IMR-90 (cell line): ENCODE results near the gene CLDN15. TPM values are rescaled to one million over a fixed set of nuclear protein-coding genes. Genes with fewer than 3 reads are reported as not detected.

Source experiments
- ATAC-seq: fragments of 200-7000 bp; cut with Tn5 transposase; 2 replicates; pipeline ENCODE4 v1.9.1; 2020; ENCODE audit warnings: low read depth, mild to moderate bottlenecking, moderate library complexity
- BruUV-seq: library from RNA; stranded (reverse); fragments of 400-500 nt; replicated peaks from 2 replicates; lab custom pipeline; 2021; lab: Mats Ljungman, UMichigan
- CTCF ChIA-PET: fragments of 300-600 bp; formaldehyde crosslinking; extraction: SDS; loops from one replicate; lab custom pipeline; 2021; ENCODE audit warnings: antibody characterized with exemption; lab: Yijun Ruan, JAX
- POLR2A ChIA-PET: fragments of 300-600 bp; sonication (Branson Sonifier 250); formaldehyde crosslinking; loops from one replicate; lab custom pipeline; 2022; ENCODE audit warnings: antibody characterized with exemption; ENCODE audit not compliant: unreplicated experiment; lab: Charles Lee
- DNase-seq: peaks from one replicate; pipeline ENCODE4 v3.0.0; 2013
- H2AFZ ChIP-seq: replicated peaks from 2 replicates; pipeline ENCODE3; 2013; ENCODE audit warnings: low read length, mild to moderate bottlenecking; ENCODE audit not compliant: poor library complexity
- H2AK5ac ChIP-seq: 2 replicates; pipeline ENCODE4 v1.6.1; 2013; ENCODE audit warnings: low read depth, low read length, inconsistent platforms
- H2AK9ac ChIP-seq: replicated peaks from 2 replicates; pipeline ENCODE3; 2013; ENCODE audit warnings: mild to moderate bottlenecking, low read depth, low read length, moderate library complexity; ENCODE audit not compliant: poor library complexity
- H2BK120ac ChIP-seq: 2 replicates; pipeline ENCODE4 v1.6.1; 2013; ENCODE audit warnings: low read depth, low read length, inconsistent platforms
- H2BK15ac ChIP-seq: 3 replicates; pipeline ENCODE4 v1.6.1; 2013; ENCODE audit warnings: low read depth, low read length, inconsistent platforms
- H2BK20ac ChIP-seq: 2 replicates; pipeline ENCODE4 v1.6.1; 2013; ENCODE audit warnings: low read depth, mild to moderate bottlenecking, inconsistent platforms, low read length, moderate library complexity
- H2BK5ac ChIP-seq: 2 replicates; pipeline ENCODE4 v1.6.1; 2013; ENCODE audit warnings: mild to moderate bottlenecking, low read depth, low read length, inconsistent platforms; ENCODE audit not compliant: poor library complexity, severe bottlenecking
- H3K14ac ChIP-seq: replicated peaks from 2 replicates; pipeline ENCODE4 v1.6.1; 2013; ENCODE audit warnings: low read depth, low read length, inconsistent platforms
- H3K18ac ChIP-seq: 2 replicates; pipeline ENCODE4 v1.6.1; 2013; ENCODE audit warnings: low read depth, low read length, control low read depth
- H3K23ac ChIP-seq: 2 replicates; pipeline ENCODE4 v1.6.1; 2013; ENCODE audit warnings: low read depth, low read length, inconsistent platforms
- H3K27ac ChIP-seq: 2 replicates; pipeline ENCODE4 v1.5.1; 2013; ENCODE audit warnings: mild to moderate bottlenecking, control low read depth, low read length; ENCODE audit not compliant: insufficient read depth
- H3K27me3 ChIP-seq: 2 replicates; pipeline ENCODE4 v1.6.1; 2013; ENCODE audit warnings: low read length; ENCODE audit not compliant: control insufficient read depth, insufficient read depth
- H3K36me3 ChIP-seq: 2 replicates; pipeline ENCODE4 v1.6.1; 2013; ENCODE audit warnings: low read length, mixed read lengths; ENCODE audit not compliant: control insufficient read depth, insufficient read depth
- H3K4ac ChIP-seq: 2 replicates; pipeline ENCODE4 v1.6.1; 2013; ENCODE audit warnings: low read depth, low read length, inconsistent platforms
- H3K4me1 ChIP-seq: 2 replicates; pipeline ENCODE4 v1.6.1; 2013; ENCODE audit warnings: low read length, mixed read lengths; ENCODE audit not compliant: control insufficient read depth, insufficient read depth
- H3K4me2 ChIP-seq: 2 replicates; pipeline ENCODE4 v1.6.1; 2013; ENCODE audit warnings: low read depth, mild to moderate bottlenecking, control low read depth, low read length, moderate library complexity
- H3K4me3 ChIP-seq: 2 replicates; pipeline ENCODE4 v1.5.1; 2013; ENCODE audit warnings: low read depth, mild to moderate bottlenecking, control low read depth, low read length, moderate library complexity; ENCODE audit not compliant: insufficient read depth
- H3K56ac ChIP-seq: 2 replicates; pipeline ENCODE4 v1.6.1; 2013; ENCODE audit warnings: low read length, inconsistent platforms; ENCODE audit not compliant: insufficient read depth; ENCODE audit errors: extremely low read depth
- H3K79me1 ChIP-seq, 2 experiments: 2 replicates each; pipeline ENCODE4 v1.6.1; 2013; ENCODE audit warnings: low read length in 2 of 2, inconsistent platforms in 1 of 2, low read depth in 1 of 2
- H3K9ac ChIP-seq: 2 replicates; pipeline ENCODE4 v1.6.1; 2013; ENCODE audit warnings: low read depth, low read length, control low read depth
- H3K9me1 ChIP-seq: 2 replicates; pipeline ENCODE4 v1.6.1; 2013; ENCODE audit warnings: low read length, inconsistent platforms; ENCODE audit not compliant: insufficient read depth
- H3K9me3 ChIP-seq: 2 replicates; pipeline ENCODE4 v1.6.1; 2013; ENCODE audit warnings: low read length; ENCODE audit not compliant: control insufficient read depth, insufficient read depth
- H4K20me1 ChIP-seq: 2 replicates; pipeline ENCODE4 v1.6.1; 2013; ENCODE audit warnings: low read length, inconsistent platforms; ENCODE audit not compliant: insufficient read depth
- H4K5ac ChIP-seq: 2 replicates; pipeline ENCODE4 v1.6.1; 2013; ENCODE audit warnings: mild to moderate bottlenecking, low read depth, low read length, control low read depth
- H4K8ac ChIP-seq, 2 experiments: 2 replicates each; pipeline ENCODE4 v1.6.1; 2013; ENCODE audit warnings: low read depth in 2 of 2, low read length in 2 of 2, control low read depth in 1 of 2, inconsistent platforms in 1 of 2
- H4K91ac ChIP-seq: 2 replicates; pipeline ENCODE4 v1.6.1; 2013; ENCODE audit warnings: low read depth, low read length, inconsistent platforms; ENCODE audit not compliant: insufficient read depth
- BHLHE40 ChIP-seq: fragments of 150-350 bp; IDR thresholded peaks from 2 replicates; pipeline ENCODE4 v1.6.1; 2016; ENCODE audit warnings: mild to moderate bottlenecking, low read depth, low read length
- CEBPB ChIP-seq: IDR thresholded peaks from 2 replicates; pipeline ENCODE4 v1.6.1; 2012; ENCODE audit warnings: low read depth, low read length, improper control_type of control experiment
- CHD1 ChIP-seq: IDR thresholded peaks from 2 replicates; pipeline ENCODE4 v1.6.1; 2012; ENCODE audit warnings: low read depth, low read length, improper control_type of control experiment
- CTCF ChIP-seq: conservative IDR thresholded peaks from 2 replicates; pipeline ENCODE4 v1.5.1; 2012; ENCODE audit warnings: mild to moderate bottlenecking, low read depth, low read length, improper control_type of control experiment
- ELK1 ChIP-seq: fragments of 150-350 bp; IDR thresholded peaks from 2 replicates; pipeline ENCODE4 v1.6.1; 2016; ENCODE audit warnings: low read depth, mild to moderate bottlenecking, low read length, moderate library complexity, borderline replicate concordance
- FOS ChIP-seq: fragments of 150-350 bp; IDR thresholded peaks from 2 replicates; pipeline ENCODE4 v1.6.1; 2016; ENCODE audit warnings: low read depth, low read length
- MAFK ChIP-seq: IDR thresholded peaks from 2 replicates; pipeline ENCODE4 v1.6.1; 2012; ENCODE audit warnings: low read depth, low read length, improper control_type of control experiment
- MAZ ChIP-seq: IDR thresholded peaks from 2 replicates; pipeline ENCODE4 v1.6.1; 2012; ENCODE audit warnings: low read depth, mild to moderate bottlenecking, low read length, improper control_type of control experiment, moderate library complexity, borderline replicate concordance
- MXI1 ChIP-seq: IDR thresholded peaks from 2 replicates; pipeline ENCODE4 v1.6.1; 2012; ENCODE audit warnings: low read depth, mild to moderate bottlenecking, low read length, moderate library complexity, borderline replicate concordance
- NFE2L2 ChIP-seq: fragments of 150-350 bp; IDR thresholded peaks from 2 replicates; pipeline ENCODE4 v1.6.1; 2016; ENCODE audit warnings: low read depth, mild to moderate bottlenecking, low read length
- POLR2A ChIP-seq: IDR thresholded peaks from 2 replicates; pipeline ENCODE4 v1.6.1; 2012; ENCODE audit warnings: mild to moderate bottlenecking, low read depth, low read length
- RAD21 ChIP-seq: IDR thresholded peaks from 2 replicates; pipeline ENCODE4 v1.6.1; 2012; ENCODE audit warnings: low read length, improper control_type of control experiment
- RCOR1 ChIP-seq: IDR thresholded peaks from 2 replicates; pipeline ENCODE4 v1.6.1; 2012; ENCODE audit warnings: mild to moderate bottlenecking, low read length, improper control_type of control experiment; ENCODE audit not compliant: insufficient replicate concordance
- RFX5 ChIP-seq: IDR thresholded peaks from 2 replicates; pipeline ENCODE4 v1.8.0; 2012; ENCODE audit warnings: low read depth, mild to moderate bottlenecking, low read length, moderate library complexity
- SMC3 ChIP-seq: fragments of 150-350 bp; IDR thresholded peaks from 2 replicates; pipeline ENCODE4 v1.6.1; 2016; ENCODE audit warnings: low read depth, mild to moderate bottlenecking, antibody characterized with exemption, low read length, moderate library complexity
- USF2 ChIP-seq: fragments of 150-350 bp; IDR thresholded peaks from 2 replicates; pipeline ENCODE4 v1.6.1; 2017; ENCODE audit warnings: mild to moderate bottlenecking, antibody characterized with exemption, low read length, low read depth
- WGBS, 2 experiments: methylation state at CpG; one replicate each; pipeline versions ENCODE4 v1.1.5 to v1.1.7; 2013; ENCODE audit warnings: missing lambda C conversion rate in 2 of 2; ENCODE audit not compliant: insufficient read length in 1 of 2; ENCODE audit errors: extremely low coverage in 2 of 2; 5-methylcytosine and 5-hydroxymethylcytosine counted together
- dilution Hi-C: fragments of 300-500 bp; cut with HindIII; formaldehyde crosslinking; loops from one replicate; pipeline ENCODE4 v1.14.3; 2018; ENCODE audit warnings: low sequenced_read_pairs; ENCODE audit not compliant: unreplicated experiment
- in situ Hi-C: fragments of 300-500 bp; cut with MboI; formaldehyde crosslinking; loops from 3 replicates; pipeline ENCODE4 v1.14.3; 2019; ENCODE audit warnings: low sequenced_read_pairs, inconsistent platforms, mixed read lengths
- intact Hi-C: fragments of 100-400 bp; cut with micrococcal nuclease; formaldehyde crosslinking; loops from 2 replicates; pipeline ENCODE4 v1.10.0; 2022
- polyA plus RNA-seq, 3 experiments: library from polyadenylated mRNA; depleted of rRNA; stranded (reverse); fragments of >200 nt; gene quantifications; 2 replicates each; pipeline ENCODE4 v1.2.3, GENCODE V29; 2012; ENCODE audit warnings: low replicate concordance in 1 of 3
- total RNA-seq: library from RNA; depleted of rRNA; stranded (reverse); fragments of >200 nt; gene quantifications from 2 replicates; pipeline ENCODE4 v1.2.3, GENCODE V29; 2012

CLDN15 gene
- total and polyA plus RNA-seq, 2 of the 4 experiments (the other 2 are of a cell fraction), result 0.72 to 5.4 TPM

GRCh38 chr7:101198476-101198875, 39.1 kb downstream of the CLDN15 start:
- Histone ChIP-seq H4K20me1 (no peaks in the 10 kb centered on the region), H3K4me1 (no peaks in the 10 kb centered on the region), H3K18ac (no peak overlapping the region), H3K27ac (no peak overlapping the region), H3K4me3 (no peak overlapping the region), H3K79me1 (no peaks in the 10 kb centered on the region), H2AFZ (no peak overlapping the region), H2AK5ac (no peak overlapping the region), H4K8ac (no peak overlapping the region), H3K27me3 (peaks cover 44% of the 10 kb centered on the region), H3K23ac (no peak overlapping the region), H4K5ac (no peak overlapping the region), H3K14ac (no peak overlapping the region), H4K91ac (no peak overlapping the region), H2BK5ac (no peak overlapping the region), H3K36me3 (no peaks in the 10 kb centered on the region), H3K4ac (no peak overlapping the region), H2BK15ac (no peak overlapping the region), H3K9ac (no peak overlapping the region), H3K9me3 (0 out of 2 replicates have a peak, but pooled peaks cover 2% of the 10 kb centered on the region), H3K4me2 (no peak overlapping the region), H3K56ac (no peak overlapping the region), H2BK120ac (no peak overlapping the region), H2AK9ac (no peak overlapping the region), H3K9me1 (no peaks in the 10 kb centered on the region; the same call in 1 of the 2 replicates), H2BK20ac (no peak overlapping the region)
- dilution Hi-C loops, result no loop called here
- CTCF ChIA-PET, result no interaction called here
- ATAC-seq (no peak), DNase-seq (no peak)
- BruUV-seq, result no TSS peak
- TF ChIP-seq MAZ (no peak), USF2 (no peak), MAFK (no peak), SMC3 (no peak), RAD21 (no peak), MXI1 (no peak), CEBPB (no peak), CHD1 (no peak), RCOR1 (no peak), CTCF (no peak), FOS (no peak), RFX5 (no peak), POLR2A (no peak), BHLHE40 (no peak), ELK1 (no peak), NFE2L2 (no peak)
- intact Hi-C loops, result no loop called here
- WGBS, 2 experiments, result no CpG with 5 or more reads among the region's 14 CpGs
- in situ Hi-C loops, result no loop called here
- POLR2A ChIA-PET, result no interaction called here
